Mesenchymal stem cell (in vitro differentiated cells and primary cell): Measurements from ENCODE around the gene HOXC11.

Experiments used
- DNase-seq: peaks from one replicate; pipeline ENCODE4 v3.0.0-alpha.2; 2013
- H2AFZ ChIP-seq: one replicate; pipeline ENCODE4 v1.6.1; 2013; ENCODE audit warnings: low read depth, mild to moderate bottlenecking, control low read depth, inconsistent platforms, low read length, moderate library complexity
- H2AK5ac ChIP-seq: 2 replicates; pipeline ENCODE4 v1.6.1; 2013; ENCODE audit warnings: low read length, moderate library complexity, mild to moderate bottlenecking, inconsistent platforms; ENCODE audit not compliant: severe bottlenecking
- H2BK120ac ChIP-seq: one replicate; pipeline ENCODE4 v1.6.1; 2013; ENCODE audit warnings: low read depth, mild to moderate bottlenecking, inconsistent platforms, low read length, moderate library complexity
- H2BK12ac ChIP-seq, 2 experiments: one replicate each; pipeline ENCODE4 v1.6.1; 2013; ENCODE audit warnings: inconsistent platforms in 2 of 2, low read length in 2 of 2, mild to moderate bottlenecking in 2 of 2, moderate library complexity in 2 of 2, control low read depth in 1 of 2
- H2BK15ac ChIP-seq: one replicate; pipeline ENCODE4 v1.6.1; 2013; ENCODE audit warnings: mild to moderate bottlenecking, low read depth, inconsistent platforms; ENCODE audit not compliant: poor library complexity, severe bottlenecking
- H2BK5ac ChIP-seq: 2 replicates; pipeline ENCODE4 v1.6.1; 2013; ENCODE audit warnings: low read depth, mild to moderate bottlenecking, low read length, control low read depth, inconsistent platforms; ENCODE audit not compliant: poor library complexity, severe bottlenecking
- H3K14ac ChIP-seq, 2 experiments: one replicate each; pipeline ENCODE4 v1.6.1; 2013; ENCODE audit warnings: inconsistent platforms in 2 of 2, low read length in 2 of 2, control low read depth in 1 of 2, mild to moderate bottlenecking in 1 of 2, moderate library complexity in 1 of 2
- H3K18ac ChIP-seq, 2 experiments: one replicate each; pipeline ENCODE4 v1.6.1; 2013; ENCODE audit warnings: inconsistent platforms in 2 of 2, low read length in 2 of 2, control low read depth in 1 of 2, low read depth in 1 of 2, mild to moderate bottlenecking in 1 of 2
- H3K23ac ChIP-seq, 2 experiments: one replicate each; pipeline ENCODE4 v1.6.1; 2013; ENCODE audit warnings: inconsistent platforms in 2 of 2, low read length in 2 of 2, mild to moderate bottlenecking in 2 of 2, moderate library complexity in 2 of 2, control low read depth in 1 of 2
- H3K27ac ChIP-seq: 2 replicates; pipeline ENCODE4 v1.5.1; 2013; ENCODE audit warnings: mild to moderate bottlenecking, moderate library complexity, low read length, control low read depth, inconsistent platforms; ENCODE audit not compliant: poor library complexity, severe bottlenecking
- H3K27me3 ChIP-seq, 2 experiments: 2 replicates each; pipeline versions ENCODE4 v1.6.1 to v1.7.0; 2013; ENCODE audit warnings: low read length in 2 of 2, mild to moderate bottlenecking in 2 of 2, moderate library complexity in 2 of 2, control low read depth in 1 of 2, inconsistent platforms in 1 of 2; ENCODE audit not compliant: control insufficient read depth in 1 of 2, insufficient read depth in 1 of 2
- H3K36me3 ChIP-seq, 2 experiments: 2 replicates each; pipeline versions ENCODE4 v1.6.1 to v1.7.0; 2013; ENCODE audit warnings: low read length in 2 of 2, control low read depth in 1 of 2, inconsistent platforms in 1 of 2, low read depth in 1 of 2, mild to moderate bottlenecking in 1 of 2; ENCODE audit not compliant: insufficient read depth in 2 of 2, control insufficient read depth in 1 of 2
- H3K4ac ChIP-seq, 2 experiments: one replicate each; pipeline ENCODE4 v1.6.1; 2013; ENCODE audit warnings: inconsistent platforms in 2 of 2, low read length in 2 of 2, mild to moderate bottlenecking in 2 of 2, moderate library complexity in 2 of 2, control low read depth in 1 of 2, low read depth in 1 of 2
- H3K4me1 ChIP-seq: 2 replicates; pipeline ENCODE4 v1.6.1; 2013; ENCODE audit warnings: low read depth, low read length, control low read depth; ENCODE audit not compliant: control insufficient read depth, insufficient read depth
- H3K4me2 ChIP-seq: 2 replicates; pipeline ENCODE4 v1.6.1; 2013; ENCODE audit warnings: low read length, mild to moderate bottlenecking, inconsistent platforms; ENCODE audit not compliant: poor library complexity, severe bottlenecking
- H3K4me3 ChIP-seq, 2 experiments: 2 replicates each; pipeline versions ENCODE4 v1.5.1 to v1.7.0; 2013; ENCODE audit warnings: low read length in 2 of 2, mild to moderate bottlenecking in 2 of 2, control low read depth in 1 of 2, low read depth in 1 of 2; ENCODE audit not compliant: insufficient read depth in 1 of 2
- H3K79me1 ChIP-seq: replicated peaks from 2 replicates; pipeline ENCODE4 v1.6.1; 2013; ENCODE audit warnings: mild to moderate bottlenecking, control low read depth, low read length, inconsistent platforms; ENCODE audit not compliant: poor library complexity, severe bottlenecking
- H3K9ac ChIP-seq: 2 replicates; pipeline ENCODE4 v1.7.0; 2013; ENCODE audit warnings: mild to moderate bottlenecking, low read length, moderate library complexity
- H3K9me3 ChIP-seq: 2 replicates; pipeline ENCODE4 v1.7.0; 2013; ENCODE audit warnings: mild to moderate bottlenecking, low read length; ENCODE audit not compliant: control insufficient read depth
- H4K8ac ChIP-seq: one replicate; pipeline ENCODE4 v1.6.1; 2013; ENCODE audit warnings: inconsistent platforms, mild to moderate bottlenecking, low read length, moderate library complexity
- H4K91ac ChIP-seq: one replicate; pipeline ENCODE4 v1.6.1; 2013; ENCODE audit warnings: mild to moderate bottlenecking, low read length, inconsistent platforms
- WGBS: methylation state at CpG from one replicate; pipeline ENCODE4 v1.1.7; 2013; ENCODE audit warnings: mixed read lengths; 5-methylcytosine and 5-hydroxymethylcytosine counted together

Gene HOXC11

GRCh38 chr12:53991077-53991460 is 18.1 kb downstream of the HOXC11 start:
- H3K27me3 ChIP-seq: peaks cover 0 to 4% of the 10 kb centered on the region in 2 experiments
- H3K4me1 ChIP-seq: peaks cover 40% of the 10 kb centered on the region
- H3K4ac ChIP-seq: no peak overlapping the region
- H2AK5ac ChIP-seq: no peak overlapping the region
- H3K18ac ChIP-seq: no peak overlapping the region
- no peak overlapping the region for H2BK15ac ChIP-seq
- H3K23ac ChIP-seq: no peak overlapping the region
- peak overlapping the region; percentile 98 for H3K9ac ChIP-seq
- DNase-seq: no peak
- no peak overlapping the region for H3K14ac ChIP-seq
- no peak overlapping the region for H2BK5ac ChIP-seq
- H4K8ac ChIP-seq: no peak overlapping the region
- H3K36me3 ChIP-seq: no peaks in the 10 kb centered on the region
- WGBS: 17% methylated on average over 8 of the region's 8 CpGs
- H2BK12ac ChIP-seq: no peak overlapping the region
- H3K9me3 ChIP-seq: no peaks in the 10 kb centered on the region
- H4K91ac ChIP-seq: peak overlapping the region; percentile 74
- peak overlapping the region; percentile 50 to 92 for H3K4me3 ChIP-seq
- peaks cover 2% of the 10 kb centered on the region for H3K79me1 ChIP-seq
- no peak overlapping the region for H2AFZ ChIP-seq
- H3K27ac ChIP-seq: peak overlapping the region; percentile 62
- no peak overlapping the region for H2BK120ac ChIP-seq
- peak overlapping the region; percentile 81 for H3K4me2 ChIP-seq

- WGBS: 65% methylated on average over 7 of the region's 7 CpGs
- H2BK12ac ChIP-seq: no peak overlapping the region
Observed at GRCh38 chr12:53992377-53992889, 19.5 kb downstream of the HOXC11 start.

GRCh38 chr12:53993162-53994008 is 20.5 kb downstream of the HOXC11 start:
- H3K9ac ChIP-seq: peak overlapping the region; percentile 98
- peak overlapping the region in 1 of 2 experiments; percentile 60 for H3K18ac ChIP-seq
- H3K23ac ChIP-seq: peak overlapping the region in 1 of 2 experiments; percentile 84
- no peak overlapping the region for H2BK15ac ChIP-seq
- peak overlapping the region in 1 of 2 experiments; percentile 87 for H3K4me3 ChIP-seq
- peak overlapping the region; percentile 79 for H2AK5ac ChIP-seq
- no peak overlapping the region for H2BK120ac ChIP-seq
- H3K27ac ChIP-seq: peak overlapping the region; percentile 52
- H2BK5ac ChIP-seq: no peak overlapping the region
- H3K36me3 ChIP-seq: no peaks in the 10 kb centered on the region
- H2BK12ac ChIP-seq: no peak overlapping the region
- no peak for DNase-seq
- H3K4ac ChIP-seq: no peak overlapping the region
- H3K9me3 ChIP-seq: no peaks in the 10 kb centered on the region
- H3K79me1 ChIP-seq: peaks cover 2% of the 10 kb centered on the region
- no peak overlapping the region for H4K91ac ChIP-seq
- H3K14ac ChIP-seq: no peak overlapping the region
- no peak overlapping the region for H2AFZ ChIP-seq
- 45% methylated on average over 11 of the region's 18 CpGs for WGBS
- H3K4me1 ChIP-seq: peaks cover 37% of the 10 kb centered on the region
- peaks cover 0 to 4% of the 10 kb centered on the region in 2 experiments for H3K27me3 ChIP-seq
- peak overlapping the region; percentile 64 for H3K4me2 ChIP-seq
- H4K8ac ChIP-seq: no peak overlapping the region

More at GRCh38 chr12:53992377-53992889, 19.5 kb downstream of the HOXC11 start:
- no peak overlapping the region for H2BK5ac ChIP-seq
- no peak for DNase-seq
- peaks cover 2% of the 10 kb centered on the region for H3K79me1 ChIP-seq
- no peak overlapping the region for H3K18ac ChIP-seq
- H3K4ac ChIP-seq: no peak overlapping the region
- H2AK5ac ChIP-seq: peak overlapping the region; percentile 68
- peaks cover 35% of the 10 kb centered on the region for H3K4me1 ChIP-seq
- H2BK120ac ChIP-seq: no peak overlapping the region
- H3K4me3 ChIP-seq: peak overlapping the region in 1 of 2 experiments; percentile 92
- H3K36me3 ChIP-seq: no peaks in the 10 kb centered on the region
- no peak overlapping the region for H3K23ac ChIP-seq
- no peak overlapping the region for H2BK15ac ChIP-seq
- H3K27ac ChIP-seq: peak overlapping the region; percentile 62
- H3K9me3 ChIP-seq: no peaks in the 10 kb centered on the region
- no peak overlapping the region for H3K14ac ChIP-seq
- H4K91ac ChIP-seq: no peak overlapping the region
- H3K9ac ChIP-seq: peak overlapping the region; percentile 98
- H4K8ac ChIP-seq: no peak overlapping the region
- H3K4me2 ChIP-seq: peak overlapping the region; percentile 81
- peaks cover 0 to 4% of the 10 kb centered on the region in 2 experiments for H3K27me3 ChIP-seq
- no peak overlapping the region for H2AFZ ChIP-seq

- Histone ChIP-seq H2BK12ac (no peak overlapping the region), H3K14ac (no peak overlapping the region), H3K4me3 (peak overlapping the region; percentile 63 to 87), H3K23ac (peak overlapping the region in 1 of 2 experiments; percentile 66), H4K8ac (no peak overlapping the region), H3K9me3 (no peaks in the 10 kb centered on the region), H3K18ac (no peak overlapping the region), H3K27ac (peak overlapping the region; percentile 52), H3K9ac (peak overlapping the region; percentile 98), H2BK5ac (peak overlapping the region; percentile 60), H3K4me2 (peak overlapping the region; percentile 64), H3K4ac (peak overlapping the region; percentile 41 to 57), H2AK5ac (no peak overlapping the region), H2BK120ac (no peak overlapping the region), H2BK15ac (no peak overlapping the region), H2AFZ (no peak overlapping the region), H3K36me3 (no peaks in the 10 kb centered on the region), H3K79me1 (no peaks in the 10 kb centered on the region), H3K4me1 (peaks cover 35% of the 10 kb centered on the region), H3K27me3 (peaks cover 0 to 4% of the 10 kb centered on the region in 2 experiments), H4K91ac (no peak overlapping the region)
- no peak for DNase-seq
- WGBS: 23% methylated on average over 19 of the region's 19 CpGs
Observed at GRCh38 chr12:53994009-53994263, 21.0 kb downstream of the HOXC11 start.
